GM15510 (cell line): ENCODE data around the gene RNU2-1.
"Not testable (repeated sequence)": the region's sequence is repeated elsewhere in the genome, so short reads cannot be mapped to it uniquely, and the experiment has no call there.

Experiments
- POLR2A ChIP-seq: IDR thresholded peaks from 3 replicates; pipeline ENCODE4 v1.6.1; 2011; ENCODE audit warnings: borderline replicate concordance; ENCODE audit not compliant: insufficient read length; ENCODE audit errors: extremely low read depth

RNU2-1 gene

GRCh38 chr17:43233877-43234276, at the start of gene RNU2-1:
Gene RNU2-1, minus strand, starts transcription at chr17:43233977.
- not testable (repeated sequence) for TF ChIP-seq POLR2A

DNA sequence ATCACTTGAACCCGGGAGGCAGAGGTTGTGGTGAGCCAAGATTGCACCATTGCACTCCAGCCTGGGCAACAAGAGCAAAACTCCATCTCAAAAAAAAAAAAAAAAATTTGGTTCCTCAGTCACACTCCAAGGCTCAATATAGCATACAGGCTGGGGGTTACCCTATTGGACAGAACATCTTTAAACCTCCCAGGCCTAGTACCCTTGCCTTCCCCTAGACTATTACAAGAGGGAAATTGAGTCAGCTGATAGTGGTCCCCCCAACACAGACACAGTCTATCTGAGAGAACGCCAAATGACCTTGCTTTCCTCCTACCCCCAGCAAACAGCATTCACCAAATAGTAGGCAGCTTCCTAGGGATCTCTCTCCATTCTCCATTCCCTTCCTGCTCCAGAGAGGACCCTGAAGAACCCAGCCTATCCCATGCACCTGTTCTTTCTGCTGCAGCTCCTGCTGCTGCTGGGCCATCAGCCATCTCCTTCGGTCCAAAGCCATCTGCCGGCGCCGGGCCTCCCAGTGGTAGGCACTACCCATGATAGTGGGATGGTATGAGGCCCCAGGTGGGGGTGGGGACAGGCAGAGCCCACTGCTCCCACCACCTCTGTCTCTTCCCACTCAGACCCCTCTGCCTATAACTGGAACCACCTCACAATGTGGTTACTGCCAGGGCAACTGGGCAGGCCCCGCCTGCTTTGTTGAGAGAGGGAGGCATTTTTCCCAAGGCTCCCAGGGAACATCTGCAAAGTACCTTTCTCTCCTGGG, 5.6 kb downstream of the RNU2-1 start, which contains the start of gene CCDC200:
CCDC200 (minus strand) TSS at position 604 of the 763 bp plus-strand sequence; CDS start at position 535, 69 bp downstream.
- TF ChIP-seq POLR2A, result not testable (repeated sequence)

- TF ChIP-seq POLR2A, result no peak
Measured at GRCh38 chr17:43226393-43226792, 7.4 kb downstream of the RNU2-1 start.

DNA sequence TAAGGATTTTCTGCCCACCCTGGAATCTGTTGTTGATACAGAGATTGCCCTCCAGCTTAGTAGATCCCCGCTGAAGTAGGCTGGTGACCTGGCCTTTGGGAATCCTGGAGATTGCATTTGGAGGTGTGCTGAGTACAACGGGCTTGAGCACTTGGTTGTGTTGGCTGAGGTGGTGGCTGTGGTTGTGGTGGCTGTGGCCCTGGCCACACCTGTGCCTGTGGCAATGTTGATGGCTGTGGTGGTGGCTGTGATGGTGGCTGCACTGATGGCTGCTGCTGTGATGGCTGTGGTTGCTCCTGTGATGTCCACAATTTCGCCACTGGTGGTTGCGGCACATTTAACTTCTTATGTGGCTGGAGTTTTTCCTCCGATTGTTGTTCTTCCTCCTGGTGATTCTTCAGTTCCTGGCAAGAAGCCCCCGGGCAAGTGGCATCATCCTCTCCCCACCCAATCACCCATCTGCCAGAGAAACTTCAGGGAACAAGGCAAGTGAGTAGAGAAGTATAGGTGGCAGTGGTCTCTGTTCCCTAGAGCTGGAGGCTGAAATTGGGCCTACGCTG, 9.6 kb downstream of the RNU2-1 start:
- TF ChIP-seq POLR2A, result no peak

GRCh38 chr17:43220511-43221125, 13.2 kb downstream of the RNU2-1 start:
- no peak for TF ChIP-seq POLR2A

GRCh38 chr17:43219746-43220380, 13.9 kb downstream of the RNU2-1 start:
- TF ChIP-seq POLR2A, result no peak

DNA sequence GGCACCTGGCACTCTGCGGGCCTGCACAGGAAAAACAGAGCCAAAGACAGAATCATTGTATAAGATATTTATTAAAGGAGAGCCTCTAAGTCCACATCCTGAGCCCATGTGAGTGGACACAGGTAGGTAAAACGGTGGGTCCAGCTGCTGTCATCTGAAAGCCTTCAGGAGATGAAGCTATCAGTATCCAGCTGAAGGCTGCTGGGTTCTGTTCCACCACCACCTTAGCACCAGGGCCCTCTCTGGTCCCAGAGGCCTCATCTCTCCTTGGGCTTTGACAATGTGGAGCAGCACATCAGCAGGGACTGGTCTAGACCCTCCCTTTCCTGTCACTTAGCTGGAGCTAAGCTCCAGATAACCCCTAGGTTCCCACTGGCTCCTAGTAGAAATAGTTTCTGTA, 14.8 kb downstream of the RNU2-1 start:
- TF ChIP-seq POLR2A, result no peak

GRCh38 chr17:43217614-43218087, 16.1 kb downstream of the RNU2-1 start:
- no peak for TF ChIP-seq POLR2A

DNA sequence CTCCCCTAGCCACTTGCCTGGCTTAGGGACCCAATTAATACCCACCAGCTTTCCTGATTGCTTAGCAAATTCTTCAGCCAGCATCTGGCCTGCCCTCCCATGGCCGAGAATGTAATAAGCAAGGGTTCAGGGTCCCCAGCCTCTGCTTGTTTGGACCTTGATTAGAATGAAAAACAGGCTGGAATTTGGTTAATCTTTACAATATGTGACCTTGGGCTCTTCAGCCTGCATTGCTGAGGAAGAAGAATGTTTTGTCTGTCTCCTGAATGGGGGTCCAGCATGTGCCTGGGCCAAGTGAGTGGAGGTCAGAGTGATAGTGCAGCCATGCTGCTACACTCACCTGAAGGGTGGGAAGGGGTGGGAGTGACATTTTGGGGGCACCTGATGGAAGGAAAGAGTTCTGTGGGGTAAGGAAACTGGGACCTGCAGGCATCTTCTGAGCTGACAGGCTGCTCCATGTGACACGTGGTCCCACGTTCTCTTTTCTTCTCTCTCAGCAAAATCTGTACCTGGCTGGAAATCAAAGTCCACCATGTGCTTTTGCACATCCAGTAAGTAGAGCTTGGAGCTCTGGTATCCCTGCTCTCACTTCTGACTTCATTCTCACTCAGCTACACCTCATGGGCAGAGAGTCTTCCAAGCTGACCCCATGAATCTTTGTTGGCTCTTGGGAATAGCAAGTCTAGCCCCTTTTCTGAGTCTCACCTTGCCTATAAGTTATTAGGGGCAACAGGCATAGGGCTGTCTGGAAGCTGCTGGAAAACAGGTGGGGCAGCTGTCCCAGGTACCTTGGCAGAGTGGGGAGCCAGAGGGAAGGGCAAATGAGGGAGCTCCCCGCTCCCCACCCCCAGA, 16.8 kb downstream of the RNU2-1 start:
- TF ChIP-seq POLR2A, result no peak

GRCh38 chr17:43216369-43216761, 17.4 kb downstream of the RNU2-1 start:
- no peak for TF ChIP-seq POLR2A

DNA sequence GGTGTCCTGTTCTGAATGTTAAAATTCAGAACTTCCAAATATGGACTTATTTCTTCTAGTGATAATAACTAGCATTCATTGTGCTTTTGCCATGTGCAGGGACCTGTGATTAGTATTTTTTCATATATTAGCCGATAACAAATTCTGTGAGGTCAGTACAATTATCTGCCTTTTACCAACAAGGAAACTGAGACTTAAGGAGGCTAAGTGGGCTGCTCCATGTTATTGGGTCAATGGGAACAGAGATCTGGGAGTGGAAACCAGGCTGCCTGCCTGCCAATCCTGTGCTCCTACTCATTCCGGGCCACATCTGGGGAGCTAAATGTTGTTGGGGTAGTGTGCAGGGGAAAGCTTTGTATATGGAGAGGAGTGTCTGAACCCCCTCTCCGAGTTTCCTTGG, 18.4 kb downstream of the RNU2-1 start:
- no peak for TF ChIP-seq POLR2A

- no peak for TF ChIP-seq POLR2A
Measured at GRCh38 chr17:43213545-43213944, 20.2 kb downstream of the RNU2-1 start.

DNA sequence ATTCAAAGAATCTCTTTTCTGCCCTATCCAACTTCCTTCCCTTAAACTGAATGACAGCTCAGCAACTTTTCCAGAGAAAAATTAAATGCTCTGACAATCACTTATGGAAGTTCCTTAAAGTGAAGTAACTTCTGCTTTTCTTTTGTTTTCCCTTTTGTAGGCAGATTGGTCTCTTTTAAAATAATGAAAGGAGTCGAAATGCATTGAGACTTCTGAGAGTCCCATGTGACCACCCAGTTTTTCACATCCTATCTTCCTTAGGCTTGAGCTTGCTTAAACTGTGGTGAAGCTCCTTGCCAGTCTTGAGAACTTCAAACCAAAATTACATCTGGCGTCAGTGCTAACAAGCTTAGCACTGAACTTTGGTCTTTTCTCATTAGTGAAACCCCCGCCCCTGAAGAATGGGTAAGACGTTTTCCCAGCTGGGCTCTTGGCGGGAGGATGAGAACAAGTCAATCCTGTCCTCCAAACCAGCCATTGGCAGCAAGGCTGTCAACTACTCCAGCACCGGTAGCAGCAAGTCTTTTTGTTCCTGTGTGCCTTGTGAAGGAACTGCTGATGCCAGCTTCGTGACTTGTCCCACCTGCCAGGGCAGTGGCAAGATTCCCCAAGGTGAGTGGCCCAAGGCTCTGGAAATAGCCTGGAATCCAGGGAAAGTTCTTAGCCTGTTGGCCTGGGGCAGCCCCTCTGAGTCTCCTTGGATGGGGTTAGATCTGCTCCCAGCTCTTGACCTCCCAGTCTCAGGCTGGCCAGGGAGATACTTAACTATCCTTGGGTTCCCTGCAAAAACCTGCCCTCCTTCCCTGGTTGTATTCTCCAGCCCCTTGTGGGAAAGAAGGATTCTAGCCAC, 20.9 kb downstream of the RNU2-1 start:
- no peak for TF ChIP-seq POLR2A
